Measurements from ENCODE around the gene PLCL1.

DNA sequence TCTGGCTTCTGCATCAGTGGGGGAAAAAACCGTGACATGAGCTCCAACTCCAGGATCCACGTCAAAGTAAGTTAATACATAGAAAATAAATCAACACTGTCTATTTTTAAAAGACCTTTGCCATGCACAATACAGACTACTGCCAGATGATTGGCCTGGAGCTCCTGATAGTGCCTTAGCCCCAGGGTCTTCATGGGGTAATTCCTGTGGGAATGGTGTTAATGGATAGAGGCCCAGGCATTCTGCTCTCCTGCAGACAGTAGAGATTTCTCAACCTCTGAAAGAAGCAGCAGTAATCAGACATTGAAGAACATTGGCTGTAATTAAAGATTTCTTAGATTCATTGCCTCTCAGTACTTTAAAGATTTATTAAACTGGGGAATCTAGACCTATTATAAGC lies 4.3 kb upstream of the PLCL1 start:
- TF ChIP-seq, protein P1, sequence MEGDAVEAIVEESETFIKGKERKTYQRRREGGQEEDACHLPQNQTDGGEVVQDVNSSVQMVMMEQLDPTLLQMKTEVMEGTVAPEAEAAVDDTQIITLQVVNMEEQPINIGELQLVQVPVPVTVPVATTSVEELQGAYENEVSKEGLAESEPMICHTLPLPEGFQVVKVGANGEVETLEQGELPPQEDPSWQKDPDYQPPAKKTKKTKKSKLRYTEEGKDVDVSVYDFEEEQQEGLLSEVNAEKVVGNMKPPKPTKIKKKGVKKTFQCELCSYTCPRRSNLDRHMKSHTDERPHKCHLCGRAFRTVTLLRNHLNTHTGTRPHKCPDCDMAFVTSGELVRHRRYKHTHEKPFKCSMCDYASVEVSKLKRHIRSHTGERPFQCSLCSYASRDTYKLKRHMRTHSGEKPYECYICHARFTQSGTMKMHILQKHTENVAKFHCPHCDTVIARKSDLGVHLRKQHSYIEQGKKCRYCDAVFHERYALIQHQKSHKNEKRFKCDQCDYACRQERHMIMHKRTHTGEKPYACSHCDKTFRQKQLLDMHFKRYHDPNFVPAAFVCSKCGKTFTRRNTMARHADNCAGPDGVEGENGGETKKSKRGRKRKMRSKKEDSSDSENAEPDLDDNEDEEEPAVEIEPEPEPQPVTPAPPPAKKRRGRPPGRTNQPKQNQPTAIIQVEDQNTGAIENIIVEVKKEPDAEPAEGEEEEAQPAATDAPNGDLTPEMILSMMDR (conservative IDR thresholded peaks at IDR 0.05): no peak
- no peak for TF ChIP-seq EZH2 (IDR thresholded peaks at IDR 0.05; ENCODE audit: low read depth)

All from PC-9 (cell line).